Fibroblast of lung (primary cell): ENCODE results near the gene PJVK. TPM values are rescaled to one million over a fixed set of nuclear protein-coding genes. Genes with fewer than 3 reads are reported as not detected.

Source experiments
- DNase-seq, 2 donors: peaks; one replicate each; pipeline versions ENCODE4 v3.0.0 to v3.0.0-alpha.2; 2010; ENCODE audit warnings: low read depth in 2 of 2
- H2AFZ ChIP-seq: 2 replicates; pipeline ENCODE4 v1.5.1; 2012; ENCODE audit warnings: low read length, control low read depth, inconsistent platforms
- H3K27ac ChIP-seq: 2 replicates; pipeline ENCODE4 v1.5.1; 2011; ENCODE audit warnings: low read length, control low read depth; ENCODE audit not compliant: insufficient read depth
- H3K27me3 ChIP-seq: 2 replicates; pipeline ENCODE4 v1.5.1; 2011; ENCODE audit warnings: mild to moderate bottlenecking, low read length; ENCODE audit not compliant: control insufficient read depth, insufficient read depth
- H3K36me3 ChIP-seq: 2 replicates; pipeline ENCODE4 v1.5.1; 2011; ENCODE audit warnings: low read length; ENCODE audit not compliant: control insufficient read depth, insufficient read depth
- H3K4me1 ChIP-seq: 2 replicates; pipeline ENCODE4 v1.5.1; 2011; ENCODE audit warnings: low read length; ENCODE audit not compliant: control insufficient read depth, insufficient read depth; ENCODE audit errors: extremely low read depth
- H3K4me2 ChIP-seq: 2 replicates; pipeline ENCODE4 v1.5.1; 2011; ENCODE audit warnings: low read length, control low read depth; ENCODE audit not compliant: insufficient read depth; ENCODE audit errors: extremely low read depth
- H3K4me3 ChIP-seq, 4 experiments: fragments of 200-600 bp in 1 of 4; sonication (generic) in 1 of 4; replicated peaks in 1 of 4; 2 replicates each; pipeline ENCODE4 v1.5.1; 2011 to 2016; ENCODE audit warnings: low read length in 4 of 4, low read depth in 3 of 4, mild to moderate bottlenecking in 3 of 4, control low read depth in 2 of 4, inconsistent platforms in 1 of 4, mixed read lengths in 1 of 4; ENCODE audit not compliant: insufficient read depth in 1 of 4; ENCODE audit errors: control extremely low read depth in 1 of 4
- H3K79me2 ChIP-seq: 2 replicates; pipeline ENCODE4 v1.5.1; 2012; ENCODE audit warnings: mild to moderate bottlenecking, low read length, inconsistent platforms; ENCODE audit not compliant: control insufficient read depth, insufficient read depth
- H3K9ac ChIP-seq: 2 replicates; pipeline ENCODE4 v1.5.1; 2011; ENCODE audit warnings: mild to moderate bottlenecking, low read length, control low read depth; ENCODE audit not compliant: insufficient read depth
- H3K9me3 ChIP-seq: 2 replicates; pipeline ENCODE4 v1.5.1; 2012; ENCODE audit warnings: low read depth, low read length; ENCODE audit not compliant: control insufficient read depth, insufficient read depth
- H4K20me1 ChIP-seq: 2 replicates; pipeline ENCODE4 v1.5.1; 2011; ENCODE audit warnings: low read length; ENCODE audit not compliant: control insufficient read depth, insufficient read depth; ENCODE audit errors: extremely low read depth
- EZH2 ChIP-seq: IDR thresholded peaks from 2 replicates; pipeline ENCODE4 v1.5.1; 2012; ENCODE audit warnings: low read length, control low read depth, mild to moderate bottlenecking; ENCODE audit errors: missing control alignments
- polyA plus RNA-seq, 2 donors: library from polyadenylated mRNA; depleted of rRNA in 1 of 2; stranded (reverse) in 1 of 2; unstranded in 1 of 2; fragments of >200 nt; gene quantifications; 2 replicates each; pipeline ENCODE4 v1.2.1, GENCODE V29; 2011 to 2012; ENCODE audit warnings: missing spikeins in 1 of 2
- total RNA-seq: library from RNA; depleted of rRNA; stranded (reverse); fragments of >200 nt; gene quantifications from 2 replicates; pipeline ENCODE4 v1.2.1, GENCODE V29; 2014
- TF ChIP-seq, protein P1 (sequence below), 2 donors: IDR thresholded peaks in 1 of 2; conservative IDR thresholded peaks in 1 of 2; 1 replicate in 1 of 2; 2 replicates in 1 of 2; pipeline ENCODE4 v1.5.1; 2011 to 2012; ENCODE audit warnings: low read length in 2 of 2, control low read depth in 1 of 2, inconsistent platforms in 1 of 2, low read depth in 1 of 2, mild to moderate bottlenecking in 1 of 2

PJVK gene
- total and polyA plus RNA-seq, 2 donors (not counting 1 experiment from before 2014, with no cell fraction given): 1.4 to 4.3 TPM

DNA sequence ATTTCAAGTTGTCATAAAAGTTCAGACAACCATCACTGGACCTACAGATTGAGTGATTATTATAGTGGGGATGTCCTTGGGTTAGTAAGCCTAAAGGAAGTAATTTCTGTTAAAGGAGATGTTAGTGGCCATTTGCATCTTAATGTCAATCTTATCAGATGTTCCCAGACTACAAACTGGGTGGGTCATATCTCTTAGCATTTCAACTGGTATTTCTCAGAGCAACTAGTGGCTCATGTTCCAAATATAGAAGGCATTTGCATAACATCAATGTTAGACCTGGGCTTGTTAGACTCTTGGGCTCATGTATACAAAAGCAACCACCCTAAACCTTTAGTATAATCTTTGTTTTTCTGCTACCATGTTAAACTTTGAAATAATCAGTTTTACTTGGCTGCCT is 47.0 kb downstream of the PJVK start:
- Histone ChIP-seq H3K4me1 (no peaks in the 10 kb centered on the region), H3K4me3 (no peak overlapping the region), H3K4me2 (no peak overlapping the region), H3K27me3 (no peaks in the 10 kb centered on the region), H3K9me3 (no peaks in the 10 kb centered on the region), H2AFZ (no peak overlapping the region), H3K36me3 (peaks cover 4% of the 10 kb centered on the region), H3K9ac (no peak overlapping the region), H3K27ac (no peak overlapping the region), H3K79me2 (no peaks in the 10 kb centered on the region), H4K20me1 (no peaks in the 10 kb centered on the region)
- no peak for DNase-seq
- TF ChIP-seq, protein P1, sequence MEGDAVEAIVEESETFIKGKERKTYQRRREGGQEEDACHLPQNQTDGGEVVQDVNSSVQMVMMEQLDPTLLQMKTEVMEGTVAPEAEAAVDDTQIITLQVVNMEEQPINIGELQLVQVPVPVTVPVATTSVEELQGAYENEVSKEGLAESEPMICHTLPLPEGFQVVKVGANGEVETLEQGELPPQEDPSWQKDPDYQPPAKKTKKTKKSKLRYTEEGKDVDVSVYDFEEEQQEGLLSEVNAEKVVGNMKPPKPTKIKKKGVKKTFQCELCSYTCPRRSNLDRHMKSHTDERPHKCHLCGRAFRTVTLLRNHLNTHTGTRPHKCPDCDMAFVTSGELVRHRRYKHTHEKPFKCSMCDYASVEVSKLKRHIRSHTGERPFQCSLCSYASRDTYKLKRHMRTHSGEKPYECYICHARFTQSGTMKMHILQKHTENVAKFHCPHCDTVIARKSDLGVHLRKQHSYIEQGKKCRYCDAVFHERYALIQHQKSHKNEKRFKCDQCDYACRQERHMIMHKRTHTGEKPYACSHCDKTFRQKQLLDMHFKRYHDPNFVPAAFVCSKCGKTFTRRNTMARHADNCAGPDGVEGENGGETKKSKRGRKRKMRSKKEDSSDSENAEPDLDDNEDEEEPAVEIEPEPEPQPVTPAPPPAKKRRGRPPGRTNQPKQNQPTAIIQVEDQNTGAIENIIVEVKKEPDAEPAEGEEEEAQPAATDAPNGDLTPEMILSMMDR (conservative IDR thresholded peaks at IDR 0.05 in 1 of 2, IDR thresholded peaks at IDR 0.05 in 1 of 2; ENCODE audit: low read depth in 1 of 2, low read length in 2 of 2): no peak
- TF ChIP-seq EZH2: no peak

DNA sequence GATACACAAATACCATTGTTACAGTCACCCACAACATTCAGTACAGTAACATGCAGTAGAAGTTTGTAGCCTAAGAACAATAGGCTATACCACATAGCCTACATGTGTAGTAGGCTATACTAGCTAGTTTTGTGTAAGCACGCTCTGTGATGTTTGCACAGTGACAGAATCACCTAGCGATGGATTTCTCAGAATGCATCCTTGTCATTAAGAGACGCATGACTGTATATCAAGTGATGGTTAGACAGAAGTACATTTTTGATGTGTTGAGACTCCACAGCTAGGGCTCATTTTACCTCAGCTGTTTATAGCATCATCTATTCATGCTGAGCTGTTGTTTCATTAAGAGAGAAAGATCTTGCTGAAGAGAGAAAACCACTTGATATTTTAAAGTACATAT is 48.5 kb downstream of the PJVK start:
- peaks cover 2% of the 10 kb centered on the region for H3K36me3 ChIP-seq

DNA sequence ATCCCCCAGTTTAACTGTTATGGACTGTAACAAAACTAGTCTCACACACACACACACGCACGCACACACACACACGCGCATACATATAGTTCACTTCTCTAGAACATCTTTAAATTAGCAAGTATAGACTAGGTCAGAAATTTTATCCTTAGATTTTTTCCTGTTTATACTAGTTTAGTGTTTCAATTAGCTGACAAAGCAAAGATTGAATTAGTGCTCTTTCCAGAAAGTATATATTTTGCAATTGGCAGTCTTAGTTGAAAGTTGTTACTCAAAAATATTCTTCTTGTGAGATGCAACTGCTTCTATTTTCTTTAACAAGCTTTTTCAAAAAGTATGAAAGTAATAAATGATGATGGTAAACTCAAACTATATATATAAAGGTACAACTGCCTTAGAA is 51.6 kb downstream of the PJVK start:
- Histone ChIP-seq H3K4me3 (no peak overlapping the region), H3K9me3 (no peaks in the 10 kb centered on the region), H3K4me2 (no peak overlapping the region), H3K27me3 (no peaks in the 10 kb centered on the region), H2AFZ (no peak overlapping the region), H4K20me1 (no peaks in the 10 kb centered on the region), H3K9ac (no peak overlapping the region), H3K79me2 (no peaks in the 10 kb centered on the region), H3K4me1 (no peaks in the 10 kb centered on the region), H3K36me3 (peaks cover 2% of the 10 kb centered on the region), H3K27ac (no peak overlapping the region)
- TF ChIP-seq EZH2: no peak
- TF ChIP-seq, protein P1 (conservative IDR thresholded peaks at IDR 0.05 in 1 of 2, IDR thresholded peaks at IDR 0.05 in 1 of 2; ENCODE audit: low read depth in 1 of 2, low read length in 2 of 2): no peak
- no peak for DNase-seq

More for the DNA sequence above, 48.5 kb downstream of the PJVK start:
- DNase-seq: no peak
- Histone ChIP-seq H3K9me3 (no peaks in the 10 kb centered on the region), H4K20me1 (no peaks in the 10 kb centered on the region), H3K4me2 (no peak overlapping the region), H3K9ac (no peak overlapping the region), H3K79me2 (no peaks in the 10 kb centered on the region), H3K27me3 (no peaks in the 10 kb centered on the region), H3K27ac (no peak overlapping the region), H2AFZ (no peak overlapping the region), H3K4me3 (no peak overlapping the region), H3K4me1 (no peaks in the 10 kb centered on the region)
- no peak for TF ChIP-seq EZH2
- TF ChIP-seq, protein P1 (conservative IDR thresholded peaks at IDR 0.05 in 1 of 2, IDR thresholded peaks at IDR 0.05 in 1 of 2; ENCODE audit: low read depth in 1 of 2, low read length in 2 of 2): no peak
